Activated CD4-positive, alpha-beta T cell treated with anti-CD3 and anti-CD28 coated beads, Interleukin-2, Interleukin-6, amounts not matched to agents 100 ng/mL and 50 ng/mL, durations not matched to agents 16 hours and 8 hours (primary cell): ENCODE data around the gene MARK3.

Source experiments
- DNase-seq: peaks from one replicate; pipeline ENCODE4 v3.0.0-alpha.2; 2020

MARK3 gene

DNA sequence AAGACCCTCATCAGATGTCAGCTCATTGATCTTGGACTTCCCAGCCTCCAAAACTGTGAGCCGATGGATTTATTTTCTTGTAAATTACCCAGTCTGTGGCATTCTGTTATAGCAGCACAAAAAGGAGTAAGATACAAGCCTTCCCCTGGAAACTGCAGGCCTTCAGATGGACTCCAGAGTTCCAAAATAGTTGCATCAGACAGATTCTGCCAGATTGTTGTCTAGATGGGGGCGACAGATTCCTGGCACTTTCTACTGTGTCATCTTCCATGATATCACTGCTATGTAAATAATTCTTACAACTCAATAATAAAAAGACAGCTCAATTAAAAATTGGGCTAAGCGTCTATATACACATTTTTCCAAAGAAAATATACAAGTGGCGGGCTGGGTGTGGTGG lies 17.2 kb upstream of the MARK3 start:
- DNase-seq, result no peak

DNA sequence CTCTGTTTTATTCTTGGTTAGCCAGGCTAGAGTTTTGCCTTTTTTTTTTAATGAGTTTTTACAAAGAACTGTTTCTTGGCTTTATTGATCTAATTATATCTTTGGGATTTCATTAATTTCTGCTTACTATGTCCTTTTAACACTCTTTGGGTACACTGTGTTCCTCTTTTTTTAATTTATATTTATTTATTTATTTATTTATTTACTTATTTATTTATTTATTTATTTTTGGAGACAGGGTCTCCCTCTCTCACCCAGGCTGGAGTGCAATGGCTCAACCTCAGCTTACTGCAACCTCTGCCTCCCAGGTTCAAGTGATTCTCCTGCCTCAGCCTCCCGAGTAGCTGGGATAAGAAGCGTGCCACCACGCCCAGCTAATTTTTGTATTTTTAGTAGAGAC lies 15.1 kb upstream of the MARK3 start:
- no peak for DNase-seq

DNA sequence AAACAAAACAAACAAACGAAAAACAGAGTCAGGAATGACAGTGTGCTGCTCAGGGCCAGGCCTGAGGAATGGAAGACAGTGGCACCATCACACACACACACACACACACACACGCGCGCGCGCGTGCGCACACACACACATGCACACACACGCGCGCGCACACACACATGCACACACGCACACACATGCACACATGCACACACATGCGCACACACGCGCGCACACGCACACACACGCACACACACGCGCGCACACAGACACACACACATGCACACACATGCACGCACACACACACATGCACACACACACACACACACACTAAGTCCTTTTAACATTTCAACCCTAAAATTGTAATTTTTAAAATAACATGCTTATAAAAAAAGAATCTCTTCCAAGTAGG lies 13.2 kb upstream of the MARK3 start:
- DNase-seq, result no peak

DNA sequence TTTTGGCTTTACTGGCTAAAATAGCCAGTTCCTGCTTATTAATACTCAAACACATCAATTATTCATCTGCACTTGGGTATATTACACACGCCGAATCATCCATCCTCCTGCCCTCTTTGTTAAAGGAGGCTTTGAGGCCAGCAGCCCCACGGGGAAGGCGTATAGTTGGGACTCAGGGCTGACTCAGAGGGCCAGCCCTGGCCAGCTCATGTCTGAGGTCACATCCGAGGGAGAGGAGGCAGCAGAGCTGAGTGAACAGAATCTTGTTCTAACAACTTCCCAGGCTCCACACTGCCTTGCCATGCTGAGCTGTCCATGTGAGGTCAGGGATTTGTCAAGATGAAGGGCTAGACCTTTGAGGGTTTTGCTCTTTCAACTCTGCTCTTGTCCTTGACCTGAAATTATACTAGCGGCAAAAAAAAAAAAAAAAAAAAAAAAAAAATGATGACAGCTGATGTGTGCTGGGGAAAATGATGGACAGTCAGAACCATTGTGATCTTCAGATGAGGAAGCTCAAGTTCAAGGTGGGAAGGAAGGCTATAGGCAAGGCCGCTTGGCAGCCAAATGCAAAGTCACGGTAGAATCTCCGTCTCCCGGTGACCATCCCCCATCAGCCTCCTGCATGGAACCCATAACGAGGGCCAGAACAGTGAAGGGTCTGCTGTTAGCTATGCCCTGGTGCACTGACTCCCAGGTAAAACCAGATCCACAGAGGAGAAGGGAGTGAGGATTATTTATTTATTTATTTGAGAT lies 12.5 kb upstream of the MARK3 start:
- DNase-seq, result no peak

DNA sequence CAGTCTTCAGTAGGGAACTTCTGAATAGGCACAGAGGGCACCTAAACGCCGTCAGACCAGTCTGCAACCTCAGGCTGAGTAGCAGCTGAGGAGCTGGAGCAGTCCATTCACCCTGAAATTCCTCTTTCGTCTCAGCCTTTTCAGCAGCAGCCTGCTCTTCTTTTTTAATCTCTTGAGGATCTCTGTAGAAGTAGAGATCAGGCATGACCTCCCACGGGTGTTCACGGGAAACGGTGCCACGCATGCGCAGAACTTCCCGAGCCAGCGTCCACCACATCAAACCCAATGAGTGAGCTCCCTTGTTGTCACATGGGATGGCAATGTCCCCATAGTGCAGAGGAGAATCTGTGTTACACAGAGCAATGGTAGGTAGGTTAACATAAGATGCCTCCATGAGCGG lies 11.1 kb upstream of the MARK3 start:
- no peak for DNase-seq

DNA sequence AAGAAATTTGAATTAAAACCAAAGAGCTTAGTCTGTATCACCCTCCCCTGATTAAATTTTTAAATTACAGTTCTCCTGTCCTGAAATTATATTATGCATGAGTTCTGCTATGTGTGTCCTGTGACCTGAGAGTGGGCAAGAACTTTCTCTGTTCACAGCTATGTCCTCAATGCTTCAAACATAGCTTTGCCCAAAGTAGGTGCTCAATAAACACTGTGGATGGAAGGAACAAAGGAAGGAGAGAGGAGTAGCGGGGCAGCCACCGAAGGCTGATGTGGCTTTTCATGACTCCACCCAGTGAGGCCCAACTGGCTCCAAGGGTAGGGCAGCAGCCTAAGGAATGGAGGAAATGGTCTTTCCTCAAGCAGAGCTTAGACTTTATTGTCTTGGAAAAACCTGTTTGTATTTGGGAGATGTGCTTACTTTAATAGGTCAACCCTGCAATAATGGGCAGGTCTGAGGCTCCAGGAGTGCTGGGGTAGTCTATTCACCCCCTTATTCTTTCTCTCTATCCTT lies 7.6 kb upstream of the MARK3 start:
- DNase-seq, result no peak

DNA sequence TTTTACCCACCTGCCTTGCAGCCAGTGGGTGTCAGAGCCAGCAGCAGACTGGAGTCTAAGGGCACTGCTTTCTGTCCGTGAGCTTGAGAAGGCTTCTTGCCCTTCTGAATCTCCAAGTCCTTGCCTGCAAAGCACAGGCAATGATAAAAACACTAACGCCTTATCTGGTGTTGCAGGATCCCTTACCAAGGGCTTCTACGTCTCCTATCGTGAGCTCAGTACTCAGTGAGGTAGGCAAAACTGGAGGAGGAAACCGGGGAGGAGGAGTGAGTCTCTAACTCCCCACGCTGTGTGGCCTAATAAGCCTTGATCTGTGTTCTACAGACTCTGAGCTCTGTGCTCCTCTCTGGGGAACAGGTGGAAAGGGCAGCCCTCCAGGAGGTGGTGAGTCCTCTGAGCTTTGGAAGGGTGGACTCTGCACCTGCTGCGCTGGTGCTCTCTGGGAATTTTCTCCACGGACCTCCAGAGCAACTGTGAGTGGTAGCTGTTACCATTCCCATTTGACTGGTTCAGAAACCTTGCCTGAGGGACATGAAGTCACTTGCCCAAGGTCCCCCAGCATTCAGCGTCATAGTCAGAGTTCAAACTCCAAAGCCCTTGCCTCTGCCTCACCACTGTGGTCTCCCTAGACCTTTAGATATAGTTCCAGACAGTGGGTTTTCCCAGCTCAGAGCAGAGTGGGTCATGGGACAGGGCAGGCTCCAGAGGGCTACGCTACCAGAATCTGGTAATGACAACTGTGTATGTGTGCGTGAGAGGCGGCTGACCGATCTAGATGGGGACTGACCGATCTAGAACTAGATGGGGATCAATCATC lies 7.0 kb upstream of the MARK3 start:
- no peak for DNase-seq

DNA sequence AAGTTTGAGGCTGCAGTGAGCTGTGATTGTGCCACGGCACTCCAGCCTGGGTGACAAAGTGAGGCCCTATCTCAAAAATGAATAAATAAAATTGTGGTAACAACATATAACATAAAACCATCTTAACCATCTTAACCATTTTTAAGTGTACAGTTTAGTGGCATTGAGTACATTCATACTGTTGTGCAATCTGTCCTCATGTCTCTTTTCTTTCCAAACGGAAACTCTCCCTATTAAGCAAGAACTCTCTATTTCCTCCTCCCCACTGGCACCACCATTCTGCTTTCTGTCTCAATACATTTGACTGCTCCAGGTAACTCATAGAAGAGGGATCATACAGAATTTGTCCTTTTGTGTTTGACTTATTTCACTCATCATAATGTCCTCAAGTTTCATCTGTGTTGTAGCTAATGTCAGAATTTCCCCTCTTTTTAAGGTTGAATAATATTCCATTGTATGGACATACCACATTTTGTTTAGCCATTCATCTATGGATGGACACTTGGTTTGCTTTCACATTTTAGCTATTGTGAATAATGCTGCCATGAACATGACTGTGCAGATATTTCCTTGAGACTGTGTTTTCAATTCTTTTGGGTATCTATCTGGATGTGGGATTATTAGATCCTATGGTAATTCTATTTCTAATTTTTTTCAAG lies 4.4 kb upstream of the MARK3 start:
- DNase-seq, result no peak

DNA sequence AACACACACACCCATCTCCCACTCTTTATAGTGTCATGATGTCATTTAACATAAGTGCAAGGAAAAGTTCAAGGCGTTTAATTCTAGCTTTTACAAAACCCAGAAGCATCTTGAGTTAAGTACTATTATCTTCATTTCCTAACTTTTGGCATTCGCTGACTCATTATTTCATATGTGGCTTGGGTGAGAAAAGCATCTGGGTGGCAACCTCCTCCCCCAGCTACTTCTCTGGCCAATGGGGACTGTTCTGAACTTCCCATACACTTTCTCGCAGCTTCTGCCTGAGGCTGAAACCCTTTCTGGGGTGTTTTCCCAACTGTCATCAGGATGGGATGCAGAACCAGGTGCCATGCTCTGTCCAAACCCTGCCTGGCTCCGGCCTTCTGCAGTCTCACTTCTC lies 2.8 kb upstream of the MARK3 start:
- peak; percentile 45 for DNase-seq

DNA sequence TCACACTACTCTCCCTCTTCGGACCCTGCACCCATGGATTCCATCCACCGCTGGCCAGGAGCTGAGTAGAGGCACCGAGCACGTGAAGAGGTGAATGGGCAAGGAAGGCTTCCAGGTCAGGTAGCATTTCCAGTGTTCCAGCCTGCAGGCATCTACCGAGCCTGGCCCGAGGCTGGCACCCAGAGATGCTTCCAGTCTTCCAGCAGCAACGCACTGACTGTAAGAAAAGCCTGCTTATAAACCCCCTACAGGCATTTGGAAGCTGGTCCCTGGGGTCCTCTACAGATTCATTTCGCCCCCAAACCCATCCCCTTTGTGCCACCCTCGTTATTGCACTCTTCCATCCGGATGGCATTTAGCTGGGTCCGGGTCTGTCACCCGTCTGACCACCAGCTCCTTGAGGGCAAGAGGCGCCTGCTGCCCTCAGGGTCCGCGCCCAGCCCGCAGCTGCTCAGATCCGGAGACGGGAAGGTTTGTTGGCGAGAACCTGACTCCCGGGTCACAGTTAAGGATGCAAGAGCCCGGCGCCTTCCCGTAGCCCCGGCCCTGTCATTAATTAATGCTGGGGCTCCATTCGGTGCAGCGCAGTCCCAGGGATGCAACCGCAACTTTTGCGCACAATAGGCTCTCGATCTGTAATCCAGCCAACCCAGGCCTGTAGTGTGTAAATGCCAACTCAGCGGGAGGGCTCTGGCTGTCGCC lies 614 bp upstream of the MARK3 start:
- DNase-seq, result no peak

DNA sequence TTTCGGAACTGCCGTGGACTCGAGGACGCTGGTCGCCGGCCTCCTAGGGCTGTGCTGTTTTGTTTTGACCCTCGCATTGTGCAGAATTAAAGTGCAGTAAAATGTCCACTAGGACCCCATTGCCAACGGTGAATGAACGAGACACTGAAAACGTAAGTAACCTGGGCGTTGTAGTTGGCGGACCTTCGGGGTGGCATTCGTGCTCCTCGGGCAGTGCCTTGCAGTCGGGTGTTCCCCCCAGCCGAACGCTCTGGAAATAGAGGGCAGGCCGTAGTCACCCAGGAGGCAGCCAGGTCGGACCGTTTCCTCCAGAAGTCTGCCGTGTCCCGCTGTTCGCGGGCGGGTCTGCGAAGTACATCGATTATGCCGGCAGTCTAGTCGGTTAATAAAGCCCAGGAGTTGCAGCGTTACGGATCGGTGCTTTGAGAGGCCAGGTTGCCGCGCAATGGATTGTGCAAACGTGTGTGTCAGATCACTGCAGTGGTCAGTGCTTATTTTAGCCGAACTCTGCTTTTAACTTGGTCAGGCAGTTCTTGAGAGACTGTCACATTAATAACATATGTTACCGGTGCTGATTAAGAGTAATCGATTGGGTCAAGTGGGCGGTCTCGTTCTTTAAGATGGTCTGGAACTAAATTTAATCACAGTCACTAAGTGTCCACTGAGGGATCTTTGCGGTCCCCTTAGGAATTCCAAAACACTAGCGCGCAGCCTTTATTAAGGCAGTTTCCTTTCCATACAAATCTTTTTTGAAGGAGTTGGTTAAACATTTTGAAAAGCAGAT lies 906 bp downstream of the MARK3 start:
- peak; percentile 54 for DNase-seq

DNA sequence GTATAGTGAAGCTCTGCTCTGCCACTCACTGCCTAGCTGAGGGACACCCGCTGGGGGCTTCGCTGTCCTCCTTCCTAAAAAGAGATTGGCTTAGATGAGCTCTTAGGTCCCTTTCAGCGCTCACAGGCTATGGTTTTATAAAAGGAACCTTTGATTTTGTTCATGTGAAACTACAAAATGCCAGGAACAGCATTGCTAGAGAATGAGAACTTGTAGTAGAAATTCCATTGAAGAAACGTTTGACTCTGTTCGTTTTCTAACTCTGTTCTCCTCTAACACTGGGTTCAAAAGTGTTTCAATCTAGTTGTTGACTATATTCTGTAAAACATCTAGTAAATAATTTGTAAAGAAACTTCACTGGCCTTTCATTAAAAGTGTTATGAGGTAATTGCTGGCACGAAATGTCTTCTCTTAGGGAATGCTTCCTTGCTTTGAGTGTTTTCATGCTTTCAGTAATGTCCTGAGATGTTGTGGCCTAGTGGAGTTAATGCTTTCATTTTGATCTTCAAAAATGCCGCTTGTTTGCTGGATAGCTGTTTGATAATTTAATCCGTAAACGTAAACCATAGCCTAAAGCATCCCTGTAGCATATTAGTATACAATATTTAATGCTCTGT lies 1.6 kb downstream of the MARK3 start:
- no peak for DNase-seq

DNA sequence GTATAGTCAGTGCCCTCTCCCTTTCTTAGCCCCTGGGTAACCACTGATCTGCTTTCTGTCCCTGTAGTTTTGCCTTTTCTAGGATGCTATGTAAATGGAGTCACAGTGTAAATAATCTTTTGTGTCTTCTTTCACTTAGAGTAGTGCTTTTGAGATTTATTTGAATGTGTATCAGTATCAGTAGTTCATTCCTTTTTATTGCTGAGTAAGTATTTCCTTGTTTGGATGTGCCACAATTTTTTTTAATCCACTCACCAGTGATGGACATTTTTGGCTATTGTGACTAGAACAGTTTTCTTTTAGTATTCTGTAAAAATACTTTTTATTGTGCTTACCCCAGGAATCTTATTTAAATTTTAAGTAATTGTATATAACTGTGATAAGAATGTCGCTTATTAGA lies 3.4 kb downstream of the MARK3 start:
- DNase-seq, result no peak

DNA sequence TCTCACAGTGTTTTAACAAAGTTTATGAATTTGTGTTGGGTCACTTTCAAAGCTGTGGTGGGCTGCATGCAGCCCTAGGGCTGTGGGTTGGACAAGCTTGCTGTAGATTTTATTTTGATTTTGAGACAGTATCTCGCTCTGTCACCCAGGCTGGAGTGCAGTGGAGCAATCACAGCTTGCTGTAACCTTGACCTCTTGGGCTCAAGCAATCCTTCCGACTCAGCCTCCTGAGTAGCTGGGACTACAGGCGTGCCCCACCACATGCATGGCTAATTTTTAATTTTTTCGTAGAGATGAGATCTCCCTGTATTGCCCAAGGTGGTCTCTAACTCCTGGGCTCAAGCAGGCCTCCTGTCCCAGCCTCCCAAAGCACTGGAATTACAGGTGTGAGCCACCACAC lies 5.4 kb downstream of the MARK3 start:
- no peak for DNase-seq

DNA sequence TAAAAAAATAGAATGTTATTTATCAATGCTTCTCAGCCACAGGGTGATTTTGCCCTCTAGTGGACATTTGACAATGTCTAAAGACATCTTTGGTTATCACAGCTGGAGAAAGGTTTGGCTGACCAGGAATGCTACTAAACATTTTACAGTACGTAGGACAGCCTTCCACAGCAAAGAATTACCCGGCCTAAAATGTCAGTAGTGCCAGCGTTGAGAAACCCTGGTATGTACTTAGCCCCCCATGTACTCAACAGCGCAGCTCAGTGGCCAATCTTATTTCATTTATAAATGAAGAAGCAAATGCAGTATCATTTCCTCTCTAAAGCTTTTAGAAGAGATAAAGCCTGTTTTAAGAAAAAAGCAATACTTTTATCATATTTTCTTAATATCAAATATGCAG lies 5.8 kb downstream of the MARK3 start:
- peak; percentile 44 for DNase-seq

DNA sequence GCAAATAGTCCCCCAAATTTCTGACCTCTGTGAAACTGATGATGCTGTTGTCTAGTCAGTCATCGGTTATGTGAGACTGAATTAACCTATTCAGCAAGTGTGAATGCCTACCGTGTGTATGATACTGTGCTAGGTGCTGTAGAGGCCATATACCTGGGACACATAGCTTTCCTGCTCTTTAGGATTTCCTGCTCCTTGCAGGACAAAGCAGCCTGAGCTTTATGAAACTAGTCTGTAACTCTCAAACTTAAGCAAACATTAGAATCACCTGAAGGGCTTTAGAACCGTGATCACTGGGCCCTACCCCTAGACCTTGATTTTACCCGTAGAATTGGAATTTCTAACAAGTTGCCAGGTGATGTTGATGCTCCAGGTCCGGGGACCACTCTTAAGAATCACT lies 6.9 kb downstream of the MARK3 start:
- DNase-seq, result no peak

DNA sequence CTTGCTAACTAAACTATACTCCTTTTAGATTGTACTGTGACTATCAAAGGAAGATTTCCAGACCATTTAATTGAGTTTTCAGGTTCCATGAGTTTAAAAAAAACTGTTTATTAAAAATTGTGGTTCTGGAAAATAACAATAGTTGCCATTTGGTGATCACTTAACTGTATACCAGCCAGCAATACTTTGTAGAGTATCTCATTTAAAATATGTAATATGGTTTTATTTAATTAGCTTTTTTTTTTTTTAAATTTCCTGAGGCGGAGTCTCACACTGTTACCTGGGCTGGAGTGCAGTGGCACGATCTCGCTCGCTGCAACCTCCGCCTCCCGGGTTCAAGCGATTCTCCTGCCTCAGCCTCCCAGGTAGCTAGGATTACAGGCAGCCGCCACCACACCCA lies 7.4 kb downstream of the MARK3 start:
- no peak for DNase-seq

DNA sequence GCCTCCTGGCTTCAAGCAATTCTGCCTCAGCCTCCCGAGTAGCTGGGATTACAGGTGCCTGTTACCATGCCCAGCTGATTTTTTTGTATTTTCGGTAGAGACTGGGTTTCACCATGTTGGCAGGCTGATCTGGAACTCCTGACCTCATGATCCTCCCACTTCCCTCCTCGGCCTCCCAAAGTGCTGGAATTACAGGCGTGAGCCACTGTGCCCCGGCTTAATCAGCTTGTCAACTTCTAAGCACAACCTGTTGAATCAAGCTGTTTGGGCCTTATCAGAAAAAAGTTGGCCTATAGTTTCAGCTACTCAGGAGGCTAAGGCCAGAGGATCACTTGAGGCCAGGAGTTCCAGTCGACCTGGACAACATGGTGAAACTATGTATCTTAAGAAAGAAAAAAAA lies 7.9 kb downstream of the MARK3 start:
- DNase-seq, result no peak

DNA sequence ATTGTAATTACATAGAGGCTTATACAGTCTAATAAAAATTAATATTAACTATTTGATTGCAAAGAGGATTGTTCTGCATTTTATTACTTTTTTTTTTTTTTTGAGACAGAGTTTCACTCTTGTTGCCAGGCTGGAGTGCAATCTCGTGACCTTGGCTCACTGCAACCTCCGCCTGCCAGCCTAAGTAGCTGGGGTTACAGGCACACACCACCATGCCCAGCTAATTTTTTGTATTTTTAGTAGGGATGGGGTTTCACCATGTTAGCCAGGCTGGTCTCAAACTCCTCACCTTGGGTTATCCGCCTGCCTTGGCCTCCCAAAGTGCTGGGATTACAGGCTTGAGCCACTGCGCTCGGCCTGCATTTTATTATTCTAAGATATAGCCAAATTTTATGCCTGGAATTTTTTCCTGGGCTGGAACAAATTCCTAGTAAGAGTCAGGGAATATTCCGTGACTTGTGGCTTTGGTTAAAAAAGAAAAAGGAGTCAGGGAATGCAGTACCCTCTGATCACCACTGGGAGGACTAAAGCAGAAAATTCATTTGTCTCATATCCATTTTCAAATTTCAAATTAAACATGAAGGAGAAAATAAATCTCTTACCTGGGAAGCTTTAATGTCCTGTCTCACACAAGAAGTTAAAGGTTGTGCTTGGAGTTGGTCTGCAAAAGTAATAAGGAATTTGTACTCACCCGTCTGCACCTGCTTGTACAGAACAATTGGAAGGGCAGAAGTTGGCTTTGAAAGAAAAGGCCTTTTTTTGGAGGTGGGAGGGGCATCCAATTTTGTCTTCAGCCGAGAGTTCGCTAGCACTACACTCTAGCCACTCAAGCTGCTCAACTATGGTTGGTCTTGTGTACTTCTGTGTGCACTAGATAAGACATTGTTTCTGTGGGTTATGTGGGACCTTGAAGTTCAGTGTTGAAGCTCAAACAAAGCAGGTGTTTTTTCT lies 8.7 kb downstream of the MARK3 start:
- DNase-seq, result peak; percentile 22

DNA sequence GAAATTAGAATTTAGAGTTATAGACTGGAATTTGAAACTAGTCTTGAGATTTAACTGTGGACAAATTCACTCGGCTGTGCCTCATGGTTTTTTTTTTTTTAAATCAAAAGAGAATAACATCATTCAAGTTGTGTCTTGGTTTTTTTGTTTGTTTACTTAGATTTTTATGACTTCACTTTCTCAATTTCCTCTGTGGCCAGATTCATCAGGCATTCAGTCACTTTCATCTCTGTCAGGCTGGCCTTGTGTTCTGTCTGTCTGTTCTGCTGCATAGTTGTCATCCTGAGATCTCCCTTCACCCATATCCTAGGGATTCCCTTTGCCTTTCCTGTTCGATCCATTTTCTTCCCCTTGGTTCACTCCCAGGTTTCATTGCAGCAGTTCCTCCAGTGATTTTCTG lies 10.0 kb downstream of the MARK3 start:
- DNase-seq, result peak; percentile 13

DNA sequence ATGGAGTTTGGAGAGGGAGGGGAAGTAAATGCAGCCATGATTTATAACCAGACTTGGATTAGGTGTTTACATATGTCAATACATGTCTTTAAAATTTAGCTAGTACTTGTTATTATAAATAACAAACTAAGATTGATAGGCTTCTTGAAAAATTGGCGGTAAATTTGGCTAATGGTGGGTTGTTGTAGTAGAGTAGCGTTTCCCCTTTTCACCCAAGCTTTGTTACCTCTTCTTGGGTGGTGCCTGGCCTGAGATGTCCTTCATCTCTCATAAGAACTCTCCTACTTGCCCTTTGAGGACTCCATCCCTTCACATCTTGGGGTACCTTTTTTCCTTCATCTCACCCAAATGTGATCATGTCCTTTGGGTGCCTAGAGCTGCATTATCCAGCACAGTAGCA lies 11.2 kb downstream of the MARK3 start:
- DNase-seq, result no peak
